ENCODE results near the gene ELOVL5.

GRCh38 chr6:53320964-53321363 is 27.8 kb downstream of the ELOVL5 start:
- TF ChIP-seq CTCF (IDR thresholded peaks at IDR 0.05; ENCODE audit: low read depth, low read length) (no peak), EZH2phosphoT487 (IDR thresholded peaks at IDR 0.05; ENCODE audit: low read depth) (no peak)

Data from OCI-LY3 (cell line).